ENCODE measurements around the gene TOR1AIP2. TPM values are rescaled to one million over a fixed set of nuclear protein-coding genes. Genes with fewer than 3 reads are reported as not detected.

The TOR1AIP2 gene
- total RNA-seq, 4 donors from 2014 or later, result 61.5 to 73.8 (median 68.0) TPM

DNA sequence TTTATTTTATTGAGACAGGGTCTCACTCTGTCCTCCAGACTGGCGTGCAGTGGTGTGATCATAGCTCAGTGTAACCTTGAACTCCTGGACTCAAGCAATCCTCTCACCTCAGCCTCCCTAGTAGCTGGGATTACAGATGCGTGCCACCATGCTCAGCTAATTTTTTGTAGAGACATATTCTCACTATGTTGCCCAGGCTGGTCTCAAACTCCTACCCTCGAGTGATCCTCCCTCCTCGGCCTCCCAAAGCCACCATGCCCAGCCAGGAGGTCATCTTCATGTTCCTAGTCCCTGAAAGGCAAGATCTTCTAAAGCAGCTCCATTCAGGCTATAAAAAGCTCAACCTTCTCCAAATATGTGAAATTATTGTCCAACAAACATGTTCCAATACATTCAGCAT, 53.9 kb downstream of the TOR1AIP2 start:
- Histone ChIP-seq H3K4me3 (no peak overlapping the region), H3K27ac (no peak overlapping the region), H3K36me3 (no peaks in the 10 kb centered on the region), H3K4me1 (no peaks in the 10 kb centered on the region), H3K27me3 (peaks cover 4% of the 10 kb centered on the region), H3K9me3 (no peaks in the 10 kb centered on the region)
- TF ChIP-seq POLR2AphosphoS5 (IDR thresholded peaks at IDR 0.05) (no peak), POLR2A (IDR thresholded peaks at IDR 0.05) (no peak), EP300 (IDR thresholded peaks at IDR 0.05) (no peak)
- TF ChIP-seq, protein P1, sequence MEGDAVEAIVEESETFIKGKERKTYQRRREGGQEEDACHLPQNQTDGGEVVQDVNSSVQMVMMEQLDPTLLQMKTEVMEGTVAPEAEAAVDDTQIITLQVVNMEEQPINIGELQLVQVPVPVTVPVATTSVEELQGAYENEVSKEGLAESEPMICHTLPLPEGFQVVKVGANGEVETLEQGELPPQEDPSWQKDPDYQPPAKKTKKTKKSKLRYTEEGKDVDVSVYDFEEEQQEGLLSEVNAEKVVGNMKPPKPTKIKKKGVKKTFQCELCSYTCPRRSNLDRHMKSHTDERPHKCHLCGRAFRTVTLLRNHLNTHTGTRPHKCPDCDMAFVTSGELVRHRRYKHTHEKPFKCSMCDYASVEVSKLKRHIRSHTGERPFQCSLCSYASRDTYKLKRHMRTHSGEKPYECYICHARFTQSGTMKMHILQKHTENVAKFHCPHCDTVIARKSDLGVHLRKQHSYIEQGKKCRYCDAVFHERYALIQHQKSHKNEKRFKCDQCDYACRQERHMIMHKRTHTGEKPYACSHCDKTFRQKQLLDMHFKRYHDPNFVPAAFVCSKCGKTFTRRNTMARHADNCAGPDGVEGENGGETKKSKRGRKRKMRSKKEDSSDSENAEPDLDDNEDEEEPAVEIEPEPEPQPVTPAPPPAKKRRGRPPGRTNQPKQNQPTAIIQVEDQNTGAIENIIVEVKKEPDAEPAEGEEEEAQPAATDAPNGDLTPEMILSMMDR (IDR thresholded peaks at IDR 0.05), result no peak
- no peak for ATAC-seq
- WGBS, 2 donors (ENCODE audit: low coverage in 1 of 2), result 100% methylated on average over 1 to 4 of the region's 4 CpGs

DNA sequence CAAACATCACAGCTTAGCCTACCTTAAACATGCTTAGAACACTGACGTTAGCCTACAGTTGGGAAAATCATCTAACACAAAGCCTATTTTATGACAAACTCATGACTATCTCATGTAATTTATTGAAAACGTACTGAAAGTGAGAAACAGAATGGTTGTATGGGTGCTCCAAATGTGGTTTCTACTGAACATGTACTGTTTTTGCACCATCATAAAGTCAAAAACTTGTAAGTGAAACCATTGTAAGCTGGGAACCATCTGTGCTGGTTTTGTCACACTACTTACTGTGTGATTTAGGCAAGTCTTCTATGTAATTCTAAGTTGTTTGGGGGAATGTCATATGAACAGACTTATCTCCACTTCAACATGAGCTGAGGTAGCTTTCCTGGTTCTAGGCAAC, 55.5 kb downstream of the TOR1AIP2 start:
- 87 to 96% methylated on average over 2 of the region's 2 CpGs for WGBS, 2 donors (ENCODE audit: low coverage in 1 of 2)
- ATAC-seq, result no peak

DNA sequence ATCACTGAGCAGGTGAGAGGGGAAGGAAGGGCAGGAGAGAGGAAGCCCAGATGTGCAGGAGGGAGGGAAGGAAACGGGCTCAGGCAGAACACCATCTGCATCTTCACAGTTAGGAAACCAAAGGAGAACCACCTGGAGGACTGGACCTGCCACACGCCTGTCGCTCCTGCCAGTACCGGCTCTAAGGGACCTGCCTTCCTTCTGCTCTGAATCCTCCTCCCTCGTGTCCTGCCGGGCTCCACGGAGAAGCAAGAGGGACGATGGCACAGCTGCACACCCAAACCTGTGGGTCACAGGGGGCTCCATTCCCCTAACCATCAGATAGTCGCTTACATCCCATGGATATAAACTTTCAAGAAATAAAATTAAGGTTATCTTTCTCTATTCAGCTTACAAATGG, 56.1 kb downstream of the TOR1AIP2 start:
- Histone ChIP-seq H3K4me3 (no peak overlapping the region), H3K4me1 (no peaks in the 10 kb centered on the region), H3K27ac (no peak overlapping the region), H3K9me3 (no peaks in the 10 kb centered on the region), H3K27me3 (no peaks in the 10 kb centered on the region), H3K36me3 (no peaks in the 10 kb centered on the region)
- TF ChIP-seq POLR2AphosphoS5 (IDR thresholded peaks at IDR 0.05), result no peak
- TF ChIP-seq, protein P1 (IDR thresholded peaks at IDR 0.05), result no peak
- TF ChIP-seq EP300 (IDR thresholded peaks at IDR 0.05), result no peak
- no peak for TF ChIP-seq POLR2A (IDR thresholded peaks at IDR 0.05)
- WGBS, 2 donors (ENCODE audit: low coverage in 1 of 2), result 85 to 86% methylated on average over 3 to 8 of the region's 9 CpGs
- no peak for ATAC-seq

More for the DNA sequence above, 55.5 kb downstream of the TOR1AIP2 start:
- Histone ChIP-seq H3K27me3 (no peaks in the 10 kb centered on the region), H3K4me1 (no peaks in the 10 kb centered on the region), H3K27ac (no peak overlapping the region), H3K9me3 (no peaks in the 10 kb centered on the region), H3K36me3 (no peaks in the 10 kb centered on the region), H3K4me3 (no peak overlapping the region)
- no peak for TF ChIP-seq EP300 (IDR thresholded peaks at IDR 0.05)
- TF ChIP-seq POLR2AphosphoS5 (IDR thresholded peaks at IDR 0.05), result no peak
- no peak for TF ChIP-seq POLR2A (IDR thresholded peaks at IDR 0.05)

DNA sequence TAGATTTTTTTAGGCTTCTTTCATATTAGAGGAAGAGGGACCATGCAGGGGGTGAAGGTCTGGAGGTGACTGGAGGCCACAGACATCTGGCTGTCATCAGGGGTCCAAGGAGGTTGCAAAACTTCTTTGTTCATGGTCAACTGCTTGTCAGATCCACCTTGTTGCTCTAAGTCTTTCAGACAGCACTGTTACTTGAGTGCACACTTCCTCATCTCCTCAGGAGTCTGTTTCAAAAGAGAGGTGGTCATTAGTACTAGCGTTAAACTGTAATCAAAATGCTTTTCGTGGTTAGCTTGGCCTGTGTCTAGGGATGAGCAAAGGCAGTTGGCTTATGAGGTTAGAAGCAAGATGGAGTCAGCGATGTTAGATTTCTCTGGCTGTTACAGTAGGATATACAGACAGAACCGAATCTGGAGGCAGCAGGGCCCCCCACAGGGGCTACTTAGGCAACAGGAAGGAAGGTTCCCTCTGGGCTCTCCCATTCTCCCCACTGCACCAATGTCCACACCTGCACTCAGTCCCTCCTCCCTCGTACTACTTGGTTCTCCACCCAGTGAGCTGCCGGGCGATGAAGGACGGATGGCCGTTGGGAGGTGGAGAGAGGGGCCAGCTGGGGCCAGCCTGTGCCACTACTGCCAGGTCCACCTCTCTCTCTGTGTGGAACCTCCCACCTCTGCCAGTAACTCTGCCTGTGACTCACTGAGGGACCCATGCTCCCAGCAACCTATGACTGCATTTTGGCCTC, 57.2 kb downstream of the TOR1AIP2 start:
- H3K27me3 ChIP-seq, result no peaks in the 10 kb centered on the region
- H3K27ac ChIP-seq, result no peak overlapping the region
- no peak for TF ChIP-seq EP300 (IDR thresholded peaks at IDR 0.05)
- TF ChIP-seq, protein P1 (IDR thresholded peaks at IDR 0.05), result no peak
- no peak for TF ChIP-seq POLR2AphosphoS5 (IDR thresholded peaks at IDR 0.05)
- TF ChIP-seq POLR2A (IDR thresholded peaks at IDR 0.05), result no peak
- H3K9me3 ChIP-seq, result no peaks in the 10 kb centered on the region
- WGBS, 2 donors (ENCODE audit: low coverage in 1 of 2), result 80% methylated on average over 3 of the region's 9 CpGs; no CpG with 5 or more reads in 1 of the 2 donors
- no peak overlapping the region for H3K4me3 ChIP-seq
- peaks cover 0 to 6% (median 5%) of the 10 kb centered on the region in 3 donors for H3K4me1 ChIP-seq
- no peaks in the 10 kb centered on the region for H3K36me3 ChIP-seq
- no peak for ATAC-seq

DNA sequence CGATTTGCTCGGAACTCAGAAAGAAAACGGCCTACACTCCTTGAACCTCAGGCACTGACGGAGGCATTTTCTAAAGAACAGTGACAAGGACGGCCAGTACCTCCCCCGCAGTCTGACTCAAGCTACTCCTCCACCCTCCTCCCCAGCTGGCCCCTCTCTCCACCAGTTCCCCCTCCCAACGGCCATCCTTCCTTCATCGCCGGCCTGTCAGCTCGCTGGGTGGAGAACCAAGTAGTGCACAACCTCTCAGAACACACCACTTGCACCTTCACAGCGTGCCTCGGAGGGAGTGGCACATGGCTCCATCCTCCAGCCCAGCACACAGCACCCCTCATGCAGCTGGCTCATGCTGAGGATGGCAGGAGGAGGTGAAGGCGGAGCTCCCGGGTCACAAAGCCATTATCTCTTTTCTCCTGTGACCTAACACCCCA, 58.8 kb downstream of the TOR1AIP2 start:
- Histone ChIP-seq H3K36me3 (no peaks in the 10 kb centered on the region), H3K27me3 (no peaks in the 10 kb centered on the region), H3K9me3 (no peaks in the 10 kb centered on the region), H3K27ac (peak overlapping the region in 1 of 4 donors; percentile 55), H3K4me3 (no peak overlapping the region), H3K4me1 (peaks cover 0 to 22% (median 14%) of the 10 kb centered on the region in 3 donors)
- WGBS, 2 donors (ENCODE audit: low coverage in 1 of 2), result 32 to 54% methylated on average over 9 to 10 of the region's 14 CpGs
- no peak for ATAC-seq
- TF ChIP-seq EP300 (IDR thresholded peaks at IDR 0.05) (no peak), POLR2AphosphoS5 (IDR thresholded peaks at IDR 0.05) (no peak), POLR2A (IDR thresholded peaks at IDR 0.05) (no peak)
- TF ChIP-seq, protein P1 (IDR thresholded peaks at IDR 0.05), result no peak

All from gastroesophageal sphincter (tissue), 4 donors.